Ishikawa (cell line): Measurements from ENCODE around the gene DENND1A.

Source experiments
- EGR1 ChIP-seq: IDR thresholded peaks from 2 replicates; pipeline ENCODE4 v1.6.1; 2012
- TAF1 ChIP-seq: IDR thresholded peaks from 2 replicates; pipeline ENCODE4 v1.6.1; 2012; ENCODE audit warnings: low read depth, mild to moderate bottlenecking
- YY1 ChIP-seq: IDR thresholded peaks from 2 replicates; pipeline ENCODE4 v1.6.1; 2012; ENCODE audit warnings: low read depth
- TF ChIP-seq, protein P1 (sequence below): IDR thresholded peaks from 2 replicates; pipeline ENCODE4 v1.6.1; 2012
- TF ChIP-seq, protein P2 (sequence below): IDR thresholded peaks from 2 replicates; pipeline ENCODE4 v1.6.1; 2012

GRCh38 chr9:123880420-123880819 lies 49.5 kb downstream of the DENND1A start:
- no peak for TF ChIP-seq EGR1
- TF ChIP-seq YY1, result no peak
- no peak for TF ChIP-seq TAF1
- TF ChIP-seq, protein P1, sequence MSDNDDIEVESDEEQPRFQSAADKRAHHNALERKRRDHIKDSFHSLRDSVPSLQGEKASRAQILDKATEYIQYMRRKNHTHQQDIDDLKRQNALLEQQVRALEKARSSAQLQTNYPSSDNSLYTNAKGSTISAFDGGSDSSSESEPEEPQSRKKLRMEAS, result no peak
- TF ChIP-seq, protein P2, sequence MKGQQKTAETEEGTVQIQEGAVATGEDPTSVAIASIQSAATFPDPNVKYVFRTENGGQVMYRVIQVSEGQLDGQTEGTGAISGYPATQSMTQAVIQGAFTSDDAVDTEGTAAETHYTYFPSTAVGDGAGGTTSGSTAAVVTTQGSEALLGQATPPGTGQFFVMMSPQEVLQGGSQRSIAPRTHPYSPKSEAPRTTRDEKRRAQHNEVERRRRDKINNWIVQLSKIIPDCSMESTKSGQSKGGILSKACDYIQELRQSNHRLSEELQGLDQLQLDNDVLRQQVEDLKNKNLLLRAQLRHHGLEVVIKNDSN, result no peak
